Subcutaneous abdominal adipose tissue (tissue), 5 donors: ENCODE measurements around the gene DCLRE1B.

Experiments used
- H3K27ac ChIP-seq: one replicate; pipeline ENCODE4 v1.7.0; 2013; ENCODE audit warnings: low read depth, mild to moderate bottlenecking, inconsistent platforms, low read length, moderate library complexity
- H3K27me3 ChIP-seq, 5 donors: one replicate each; pipeline ENCODE4 v1.7.0; 2013; ENCODE audit warnings: low read length in 5 of 5, inconsistent platforms in 1 of 5; ENCODE audit not compliant: control insufficient read depth in 5 of 5, insufficient read depth in 4 of 5
- H3K36me3 ChIP-seq, 5 donors: one replicate each; pipeline ENCODE4 v1.7.0; 2013; ENCODE audit warnings: low read length in 5 of 5; ENCODE audit not compliant: control insufficient read depth in 5 of 5, insufficient read depth in 5 of 5
- H3K4me1 ChIP-seq, 5 donors: one replicate each; pipeline ENCODE4 v1.7.0; 2013; ENCODE audit warnings: low read length in 5 of 5, mild to moderate bottlenecking in 3 of 5, moderate library complexity in 1 of 5; ENCODE audit not compliant: control insufficient read depth in 5 of 5, insufficient read depth in 5 of 5
- H3K4me3 ChIP-seq, 5 donors: one replicate each; pipeline ENCODE4 v1.7.0; 2013; ENCODE audit warnings: low read length in 5 of 5, low read depth in 1 of 5
- H3K9ac ChIP-seq, 5 donors: one replicate each; pipeline ENCODE4 v1.7.0; 2013; ENCODE audit warnings: low read length in 5 of 5, mild to moderate bottlenecking in 4 of 5, moderate library complexity in 3 of 5
- H3K9me3 ChIP-seq, 5 donors: one replicate each; pipeline ENCODE4 v1.7.0; 2013; ENCODE audit warnings: low read length in 5 of 5; ENCODE audit not compliant: control insufficient read depth in 5 of 5
- donor health status: healthy.
- donor health status: healthy.
- donor health status: healthy.
- donor health status: healthy.
- donor health status: healthy.

The DCLRE1B gene

DNA sequence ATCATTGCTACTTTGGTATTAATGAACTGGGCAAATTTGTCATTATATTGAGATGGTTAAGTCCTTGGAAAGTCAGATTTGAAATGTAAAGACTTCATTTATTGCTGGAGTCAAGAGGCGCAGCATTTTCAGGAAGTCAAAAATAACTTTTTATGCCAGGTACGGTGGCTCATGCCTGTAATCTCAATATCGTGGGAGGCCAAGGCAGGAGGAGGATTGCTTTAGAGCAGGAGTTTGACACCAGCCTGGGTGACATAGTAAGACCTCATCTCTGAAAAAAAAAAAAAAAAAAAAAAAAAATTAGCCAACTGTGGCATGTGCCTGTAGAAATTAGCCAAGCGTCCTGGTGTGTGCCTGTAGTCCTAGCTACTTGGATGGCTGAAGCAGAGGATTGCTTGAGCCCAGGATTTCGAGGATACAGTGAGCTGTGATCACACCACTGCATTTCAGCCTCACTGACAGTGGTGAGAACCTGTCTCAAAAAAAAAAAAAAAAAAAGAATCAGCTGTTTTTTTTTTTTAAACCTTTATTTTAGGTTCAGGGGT lies 29.5 kb downstream of the DCLRE1B start:
- no peak overlapping the region for H3K27ac ChIP-seq
- peaks cover 0 to 3% (median 0%) of the 10 kb centered on the region in 5 donors for H3K9me3 ChIP-seq
- no peak overlapping the region for H3K4me3 ChIP-seq
- no peaks in the 10 kb centered on the region for H3K27me3 ChIP-seq
- no peaks in the 10 kb centered on the region for H3K36me3 ChIP-seq
- H3K9ac ChIP-seq, result no peak overlapping the region
- peaks cover 0 to 60% (median 33%) of the 10 kb centered on the region in 5 donors for H3K4me1 ChIP-seq

DNA sequence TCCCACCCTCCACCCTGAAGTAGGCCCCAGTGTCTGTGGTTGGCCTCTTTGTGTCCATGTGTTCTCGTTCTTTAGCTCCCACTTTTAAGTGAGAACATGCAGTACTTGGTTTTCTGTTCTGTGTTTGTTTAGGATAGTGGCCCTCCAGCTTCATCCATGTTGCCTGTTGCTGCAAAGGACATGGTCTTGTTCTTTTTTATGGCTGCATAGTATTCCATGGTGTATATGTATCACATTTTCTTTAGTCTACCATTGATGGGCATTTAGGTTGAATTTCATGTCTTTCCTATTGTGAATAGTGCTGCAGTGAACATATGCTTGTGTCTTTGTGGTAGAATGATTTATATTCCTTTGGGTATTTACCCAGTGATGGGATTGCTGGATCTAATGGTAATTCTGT lies 30.1 kb downstream of the DCLRE1B start:
- no peak overlapping the region for H3K9ac ChIP-seq
- H3K27ac ChIP-seq, result no peak overlapping the region
- H3K4me3 ChIP-seq, result no peak overlapping the region
- H3K27me3 ChIP-seq, result no peaks in the 10 kb centered on the region
- peaks cover 0 to 1% (median 0%) of the 10 kb centered on the region in 5 donors for H3K36me3 ChIP-seq
- peaks cover 0 to 63% (median 31%) of the 10 kb centered on the region in 5 donors for H3K4me1 ChIP-seq
- peaks cover 0 to 3% (median 0%) of the 10 kb centered on the region in 5 donors for H3K9me3 ChIP-seq

DNA sequence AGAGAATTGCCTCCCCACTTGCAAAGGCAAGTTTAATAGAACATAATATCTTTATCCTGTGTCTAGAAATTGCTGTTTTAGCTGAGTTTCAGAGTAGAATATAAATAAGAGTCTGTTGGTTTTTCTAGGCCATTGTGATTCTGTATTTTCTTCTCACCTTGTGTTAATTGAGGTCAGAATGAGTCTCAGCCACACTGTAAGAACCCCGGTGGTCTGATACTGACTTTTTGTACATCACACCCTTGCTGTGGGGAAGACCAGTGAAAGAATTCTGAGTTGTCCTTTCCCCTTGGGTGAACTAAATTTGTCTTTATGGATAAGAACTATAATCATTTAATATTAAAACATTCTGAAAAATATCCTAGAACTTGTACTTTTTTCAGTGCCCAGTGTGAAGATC lies 30.8 kb downstream of the DCLRE1B start:
- H3K9ac ChIP-seq, result no peak overlapping the region
- H3K27me3 ChIP-seq, result no peaks in the 10 kb centered on the region
- peaks cover 0 to 9% (median 7%) of the 10 kb centered on the region in 5 donors for H3K36me3 ChIP-seq
- no peak overlapping the region for H3K27ac ChIP-seq
- H3K4me3 ChIP-seq, result no peak overlapping the region
- H3K4me1 ChIP-seq, result peaks cover 0 to 55% (median 24%) of the 10 kb centered on the region in 5 donors
- H3K9me3 ChIP-seq, result peaks cover 0 to 3% (median 0%) of the 10 kb centered on the region in 5 donors

DNA sequence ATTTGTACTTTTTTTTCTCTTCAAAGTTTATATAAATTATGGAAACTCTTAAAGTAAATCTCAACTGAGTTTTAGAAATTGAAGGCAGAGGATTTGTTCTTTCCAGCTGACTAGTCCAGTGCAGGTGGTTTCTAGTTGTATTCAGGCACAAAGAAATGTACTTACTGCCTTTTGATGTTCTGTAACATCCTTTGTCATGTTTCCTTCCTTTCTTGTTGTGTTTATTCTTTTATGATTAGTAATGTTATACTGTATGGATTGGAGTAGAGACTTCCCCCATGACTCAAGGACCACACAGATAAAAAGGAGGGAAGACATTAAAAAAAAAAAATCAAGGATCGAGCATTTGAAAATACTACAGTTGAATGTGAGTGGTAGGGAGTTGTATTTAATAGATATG lies 32.0 kb downstream of the DCLRE1B start:
- peaks cover 4 to 15% (median 13%) of the 10 kb centered on the region in 5 donors for H3K36me3 ChIP-seq
- no peak overlapping the region for H3K4me3 ChIP-seq
- H3K4me1 ChIP-seq, result peaks cover 0 to 44% (median 13%) of the 10 kb centered on the region in 5 donors
- no peaks in the 10 kb centered on the region for H3K27me3 ChIP-seq
- no peak overlapping the region for H3K27ac ChIP-seq
- H3K9me3 ChIP-seq, result peaks cover 0 to 3% (median 0%) of the 10 kb centered on the region in 5 donors
- H3K9ac ChIP-seq, result no peak overlapping the region

DNA sequence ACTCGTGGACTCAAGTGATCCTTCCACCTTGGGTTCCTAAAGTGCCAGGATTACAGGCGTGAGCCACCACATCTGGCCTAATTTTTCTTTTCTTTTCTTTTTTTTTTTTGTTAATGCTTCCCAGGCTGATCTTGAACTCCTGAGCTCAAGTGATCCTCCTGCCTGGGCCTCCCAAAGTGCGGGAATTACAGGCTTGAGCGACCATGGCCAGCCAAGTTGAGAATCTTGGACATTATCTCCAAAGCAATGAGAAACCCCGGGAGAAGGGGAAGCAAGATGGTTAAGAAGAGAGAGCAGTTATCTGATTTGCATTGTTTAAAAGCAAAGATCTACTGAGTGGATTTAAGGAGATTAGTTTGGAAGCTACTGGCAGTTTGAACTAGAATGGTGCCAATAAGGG lies 33.1 kb downstream of the DCLRE1B start:
- H3K4me1 ChIP-seq, result peaks cover 0 to 34% (median 11%) of the 10 kb centered on the region in 5 donors
- peaks cover 7 to 15% (median 13%) of the 10 kb centered on the region in 5 donors for H3K36me3 ChIP-seq
- H3K4me3 ChIP-seq, result no peak overlapping the region
- H3K27ac ChIP-seq, result no peak overlapping the region
- no peaks in the 10 kb centered on the region for H3K27me3 ChIP-seq
- H3K9ac ChIP-seq, result no peak overlapping the region
- peaks cover 0 to 3% (median 0%) of the 10 kb centered on the region in 5 donors for H3K9me3 ChIP-seq

DNA sequence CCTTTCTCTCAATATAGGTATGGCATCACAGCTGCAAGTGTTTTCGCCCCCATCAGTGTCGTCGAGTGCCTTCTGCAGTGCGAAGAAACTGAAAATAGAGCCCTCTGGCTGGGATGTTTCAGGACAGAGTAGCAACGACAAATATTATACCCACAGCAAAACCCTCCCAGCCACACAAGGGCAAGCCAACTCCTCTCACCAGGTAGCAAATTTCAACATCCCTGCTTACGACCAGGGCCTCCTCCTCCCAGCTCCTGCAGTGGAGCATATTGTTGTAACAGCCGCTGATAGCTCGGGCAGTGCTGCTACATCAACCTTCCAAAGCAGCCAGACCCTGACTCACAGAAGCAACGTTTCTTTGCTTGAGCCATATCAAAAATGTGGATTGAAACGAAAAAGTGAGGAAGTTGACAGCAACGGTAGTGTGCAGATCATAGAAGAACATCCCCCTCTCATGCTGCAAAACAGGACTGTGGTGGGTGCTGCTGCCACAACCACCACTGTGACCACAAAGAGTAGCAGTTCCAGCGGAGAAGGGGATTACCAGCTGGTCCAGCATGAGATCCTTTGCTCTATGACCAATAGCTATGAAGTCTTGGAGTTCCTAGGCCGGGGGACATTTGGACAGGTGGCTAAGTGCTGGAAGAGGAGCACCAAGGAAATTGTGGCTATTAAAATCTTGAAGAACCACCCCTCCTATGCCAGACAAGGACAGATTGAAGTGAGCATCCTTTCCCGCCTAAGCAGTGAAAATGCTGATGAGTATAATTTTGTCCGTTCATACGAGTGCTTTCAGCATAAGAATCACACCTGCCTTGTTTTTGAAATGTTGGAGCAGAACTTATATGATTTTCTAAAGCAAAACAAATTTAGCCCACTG lies 35.5 kb downstream of the DCLRE1B start:
- peaks cover 11 to 20% (median 13%) of the 10 kb centered on the region in 5 donors for H3K36me3 ChIP-seq
- no peaks in the 10 kb centered on the region for H3K9me3 ChIP-seq
- no peaks in the 10 kb centered on the region for H3K27me3 ChIP-seq
- peaks cover 0 to 26% (median 8%) of the 10 kb centered on the region in 5 donors for H3K4me1 ChIP-seq
- H3K27ac ChIP-seq, result no peak overlapping the region
- no peak overlapping the region for H3K9ac ChIP-seq
- H3K4me3 ChIP-seq, result no peak overlapping the region

DNA sequence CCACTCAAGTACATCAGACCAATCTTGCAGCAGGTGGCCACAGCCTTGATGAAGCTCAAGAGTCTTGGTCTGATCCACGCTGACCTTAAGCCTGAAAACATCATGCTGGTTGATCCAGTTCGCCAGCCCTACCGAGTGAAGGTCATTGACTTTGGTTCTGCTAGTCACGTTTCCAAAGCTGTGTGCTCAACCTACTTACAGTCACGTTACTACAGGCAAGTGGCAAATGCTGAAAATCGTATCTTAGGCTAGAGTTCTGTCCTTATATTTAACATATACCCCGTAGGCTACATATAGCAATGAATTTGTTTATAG lies 36.1 kb downstream of the DCLRE1B start:
- no peak overlapping the region for H3K9ac ChIP-seq
- H3K9me3 ChIP-seq, result no peaks in the 10 kb centered on the region
- no peak overlapping the region for H3K4me3 ChIP-seq
- peaks cover 0 to 22% (median 8%) of the 10 kb centered on the region in 5 donors for H3K4me1 ChIP-seq
- no peaks in the 10 kb centered on the region for H3K27me3 ChIP-seq
- H3K27ac ChIP-seq, result no peak overlapping the region
- H3K36me3 ChIP-seq, result peaks cover 11 to 20% (median 13%) of the 10 kb centered on the region in 5 donors

DNA sequence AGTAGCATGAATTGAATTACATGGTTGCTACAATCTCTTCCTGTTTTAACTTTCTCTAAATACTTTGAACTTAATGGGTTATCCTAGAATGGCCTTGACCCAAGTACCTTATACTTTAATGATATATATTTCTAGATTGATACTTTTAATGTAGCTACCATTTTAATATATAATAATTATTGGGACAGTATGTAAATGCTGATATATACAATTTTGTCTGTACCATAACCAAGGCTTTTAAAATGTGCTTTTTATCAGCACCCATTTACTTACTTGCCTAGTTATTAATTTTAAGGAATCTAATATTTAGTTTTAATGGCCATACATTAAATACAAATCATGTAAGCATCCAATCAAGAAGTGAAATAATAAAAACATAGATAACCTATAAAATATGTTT lies 37.4 kb downstream of the DCLRE1B start:
- Histone ChIP-seq H3K9me3 (no peaks in the 10 kb centered on the region), H3K4me3 (no peak overlapping the region), H3K4me1 (peaks cover 0 to 32% (median 17%) of the 10 kb centered on the region in 5 donors), H3K27ac (no peak overlapping the region), H3K9ac (no peak overlapping the region), H3K27me3 (no peaks in the 10 kb centered on the region), H3K36me3 (peaks cover 11 to 20% (median 13%) of the 10 kb centered on the region in 5 donors)

DNA sequence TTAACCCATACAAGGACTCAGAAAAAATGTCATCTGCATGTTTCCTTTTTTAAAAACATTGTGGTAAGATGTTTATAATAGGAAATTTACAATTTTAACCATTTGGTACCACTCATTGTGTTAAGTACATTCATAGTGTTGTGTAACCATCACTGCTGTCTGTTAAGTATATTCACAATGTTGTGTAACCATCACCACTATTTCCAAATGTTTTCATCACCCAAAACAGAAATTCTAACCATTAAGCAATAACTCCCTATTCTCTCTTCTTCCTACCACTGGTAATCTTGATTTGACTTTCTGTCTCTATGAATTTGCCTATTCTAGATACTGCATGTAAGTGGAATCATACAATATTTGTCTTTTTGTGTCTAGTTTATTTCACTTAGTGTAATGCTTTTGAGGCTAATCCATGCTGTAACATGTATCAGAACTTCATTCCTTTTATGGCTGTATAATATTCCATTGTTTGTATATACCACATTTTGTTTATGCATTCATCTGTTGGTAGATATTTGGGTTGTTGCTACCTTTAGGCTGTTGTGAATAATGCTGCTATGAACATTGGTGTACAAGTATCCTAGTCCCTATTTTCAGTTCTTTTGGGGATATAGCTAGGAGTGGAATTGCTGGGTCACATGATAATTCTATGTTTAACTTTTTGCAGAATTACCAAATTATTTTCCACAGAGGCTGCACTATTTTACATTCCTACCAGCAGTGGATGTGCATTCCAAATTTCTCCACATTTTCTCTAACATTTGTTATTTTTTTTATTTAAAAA lies 38.1 kb downstream of the DCLRE1B start:
- Histone ChIP-seq H3K4me1 (peaks cover 0 to 34% (median 22%) of the 10 kb centered on the region in 5 donors), H3K9ac (no peak overlapping the region), H3K27me3 (no peaks in the 10 kb centered on the region), H3K36me3 (peaks cover 11 to 20% (median 13%) of the 10 kb centered on the region in 5 donors), H3K9me3 (no peaks in the 10 kb centered on the region), H3K4me3 (no peak overlapping the region), H3K27ac (no peak overlapping the region)
